Fibroblast of pulmonary artery (primary cell): Measurements from ENCODE around the gene GTSE1.

ENCODE experiments used
- DNase-seq: peaks from one replicate; pipeline ENCODE4 v3.0.0-alpha.2; 2010; ENCODE audit warnings: low read depth
- H3K4me3 ChIP-seq: replicated peaks from 2 replicates; pipeline ENCODE4 v1.5.1; 2011; ENCODE audit warnings: low read depth, mild to moderate bottlenecking, control low read depth, low read length, moderate library complexity
- CTCF ChIP-seq: IDR thresholded peaks from 2 replicates; pipeline ENCODE4 v1.5.1; 2011; ENCODE audit warnings: mild to moderate bottlenecking, control low read depth, low read length, inconsistent platforms; ENCODE audit errors: missing control alignments

GTSE1 gene

GRCh38 chr22:46338636-46339035, 42.0 kb downstream of the GTSE1 start:
- no peak overlapping the region for H3K4me3 ChIP-seq
- no peak for DNase-seq
- no peak for TF ChIP-seq CTCF

GRCh38 chr22:46339956-46340355, 43.3 kb downstream of the GTSE1 start:
- no peak for TF ChIP-seq CTCF
- no peak overlapping the region for H3K4me3 ChIP-seq
- DNase-seq = no peak

GRCh38 chr22:46340676-46341075, 44.0 kb downstream of the GTSE1 start:
- no peak for DNase-seq
- no peak overlapping the region for H3K4me3 ChIP-seq
- no peak for TF ChIP-seq CTCF

GRCh38 chr22:46346680-46347405, 50.2 kb downstream of the GTSE1 start:
- no peak overlapping the region for H3K4me3 ChIP-seq
- TF ChIP-seq CTCF = no peak
- DNase-seq = no peak

- no peak for DNase-seq
- no peak for TF ChIP-seq CTCF
- no peak overlapping the region for H3K4me3 ChIP-seq
Measured at GRCh38 chr22:46347646-46348045, 51.0 kb downstream of the GTSE1 start.

- no peak for DNase-seq
Measured at GRCh38 chr22:46348099-46348695, 51.5 kb downstream of the GTSE1 start.

More at GRCh38 chr22:46348099-46348695, 51.5 kb downstream of the GTSE1 start:
- no peak for TF ChIP-seq CTCF
- no peak overlapping the region for H3K4me3 ChIP-seq
